Psoas muscle (tissue), 8 donors: ENCODE results near the gene RALGAPA2. TPM values are rescaled to one million over a fixed set of nuclear protein-coding genes. Genes with fewer than 3 reads are reported as not detected.

Source experiments
- ATAC-seq, 4 donors: fragments of 200-7000 bp; cut with Tn5 transposase; one replicate each; pipeline ENCODE4 v1.9.1; 2020; ENCODE audit warnings: moderate library complexity in 3 of 4, mild to moderate bottlenecking in 2 of 4
- DNase-seq, 2 donors: peaks; one replicate each; pipeline ENCODE4 v3.0.0-alpha.2; 2020
- H3K27ac ChIP-seq: fragments of 200-600 bp; one replicate; pipeline ENCODE4 v1.8.0; 2022
- H3K27me3 ChIP-seq, 3 donors: fragments of 200-600 bp in 1 of 3; one replicate each; pipeline versions ENCODE4 v1.6.1 to v1.8.0; 2013 to 2022; ENCODE audit warnings: low read length in 2 of 3, mild to moderate bottlenecking in 2 of 3, moderate library complexity in 1 of 3; ENCODE audit not compliant: insufficient read depth in 3 of 3
- H3K36me3 ChIP-seq, 2 donors: fragments of 200-600 bp in 1 of 2; one replicate each; pipeline versions ENCODE4 v1.6.1 to v1.8.0; 2013 to 2022; ENCODE audit warnings: low read depth in 1 of 2, mild to moderate bottlenecking in 1 of 2, moderate library complexity in 1 of 2; ENCODE audit not compliant: insufficient read depth in 1 of 2
- H3K4me1 ChIP-seq: fragments of 200-600 bp; one replicate; pipeline ENCODE4 v1.8.0; 2022
- H3K4me3 ChIP-seq: fragments of 200-600 bp; one replicate; pipeline ENCODE4 v1.8.0; 2022; ENCODE audit warnings: mild to moderate bottlenecking
- H3K9me3 ChIP-seq: fragments of 200-600 bp; one replicate; pipeline ENCODE4 v1.8.0; 2022
- CTCF ChIP-seq: fragments of 200-600 bp; IDR thresholded peaks from one replicate; pipeline ENCODE4 v1.8.0; 2022; ENCODE audit warnings: antibody characterized with exemption
- WGBS, 3 donors: extraction: QIAGEN DNeasy Blood & Tissue Kit; methylation state at CpG; one replicate each; pipeline versions ENCODE4 v1.1.6 to v1.1.7; 2013; 5-methylcytosine and 5-hydroxymethylcytosine counted together
- intact Hi-C, 2 donors: fragments of 100-400 bp; cut with DNase I; formaldehyde crosslinking; loops; one replicate each; pipeline versions ENCODE4 v1.11.0 to v1.14.2; 2022
- polyA plus RNA-seq, 3 donors: library from polyadenylated mRNA; stranded (reverse); fragments of 200-250 nt; gene quantifications; one replicate each; pipeline ENCODE4 v1.2.3, GENCODE V29; 2013
- total RNA-seq, 4 donors: library from RNA; stranded (reverse); fragmentation: NEBNext Ultra II Directional in 2 of 4; extraction: Animal tissue kit (Norgen Biotek cat#: 25700) in 2 of 4; gene quantifications; one replicate each; pipeline versions ENCODE4 v1.2.1 to v1.2.4, GENCODE V29; 2021 to 2023
- donor health status: healthy with polysubstance abuse.
- donor health status: DM: no; HTN: no; CAD: no; lungs with moderate emphysema.
- donor health status: Bipolar disorder and iron deficiency.
- donor health status: healthy.
- donor health status: DM: yes; HTN: yes; CAD: no.
- donor health status: DM: no; HTN: no; CAD: no.
- donor health status: DM: no; HTN: no; CAD: no.
- donor health status: DM: yes; HTN: yes; CAD: no.

RALGAPA2 gene
- total and polyA plus RNA-seq, 7 donors: 12.2 to 75.5 (median 51.1) TPM

- Histone ChIP-seq H3K36me3 (no peaks in the 10 kb centered on the region), H3K9me3 (no peaks in the 10 kb centered on the region), H3K27ac (no peak overlapping the region), H3K27me3 (no peaks in the 10 kb centered on the region), H3K4me1 (no peaks in the 10 kb centered on the region), H3K4me3 (no peak overlapping the region)
- 90 to 95% (median 93%) methylated on average over 4 of the region's 4 CpGs for WGBS, 3 donors
- ATAC-seq: no peak
- intact Hi-C loops: no loop called here
- no peak for DNase-seq
- no peak for TF ChIP-seq CTCF
Observed at GRCh38 chr20:20755231-20755630, 42.8 kb upstream of the RALGAPA2 start.

DNA sequence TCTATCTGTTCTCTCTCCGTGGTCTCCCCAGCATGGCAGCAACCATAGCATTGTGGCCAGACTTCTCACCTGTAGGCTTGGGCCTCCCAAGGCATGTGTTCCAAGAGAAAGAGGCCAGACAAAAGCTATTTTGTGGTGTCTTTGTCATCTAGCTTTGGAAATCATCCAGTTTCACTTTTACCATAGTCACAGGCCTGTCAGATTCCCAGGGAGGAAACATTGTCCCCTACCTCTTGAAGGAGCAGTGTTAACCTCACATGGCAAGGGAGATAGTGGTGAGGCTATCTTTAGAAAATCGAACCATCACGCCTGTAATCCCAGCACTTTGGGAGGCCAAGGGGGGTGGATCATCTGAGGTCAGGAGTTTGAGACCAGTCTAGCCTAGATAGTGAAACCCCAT lies 42.3 kb upstream of the RALGAPA2 start:
- ATAC-seq: peak in 2 of 4 donors; percentile 52 to 60
- intact Hi-C loops: no loop called here
- Histone ChIP-seq H3K4me3 (no peak overlapping the region), H3K9me3 (no peaks in the 10 kb centered on the region), H3K36me3 (no peaks in the 10 kb centered on the region), H3K27ac (no peak overlapping the region), H3K4me1 (peaks cover 3% of the 10 kb centered on the region), H3K27me3 (no peaks in the 10 kb centered on the region)
- WGBS, 3 donors: 60 to 76% (median 65%) methylated on average over 3 of the region's 3 CpGs
- no peak for TF ChIP-seq CTCF
- DNase-seq: no peak

DNA sequence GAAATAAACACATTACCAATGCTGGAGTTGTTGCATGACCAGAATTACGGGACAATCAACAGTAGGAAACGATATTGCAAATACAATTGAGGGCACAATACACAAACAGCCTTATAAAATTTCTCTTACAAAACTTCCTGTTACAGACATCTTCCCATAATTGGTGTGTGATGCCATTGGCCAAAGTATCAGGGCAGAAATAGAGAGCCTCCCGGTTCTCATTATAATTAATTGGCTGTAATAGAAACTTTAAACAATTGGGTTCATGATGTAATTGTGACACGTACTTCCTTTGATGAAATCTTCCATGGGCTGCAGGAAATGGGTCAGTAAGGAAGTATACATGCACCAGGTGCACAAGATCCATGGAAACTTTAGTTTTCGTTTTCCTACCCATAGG lies 40.3 kb upstream of the RALGAPA2 start:
- 64 to 66% (median 65%) methylated on average over 5 of the region's 5 CpGs for WGBS, 3 donors
- peak overlapping the region; percentile 61 for H3K27ac ChIP-seq
- intact Hi-C loops: no loop called here
- no peak for DNase-seq
- peak in 1 of 4 donors; percentile 33 for ATAC-seq
- H3K9me3 ChIP-seq: peaks cover 5% of the 10 kb centered on the region
- H3K4me3 ChIP-seq: no peak overlapping the region
- H3K36me3 ChIP-seq: no peaks in the 10 kb centered on the region
- TF ChIP-seq CTCF: no peak
- no peaks in the 10 kb centered on the region for H3K27me3 ChIP-seq
- H3K4me1 ChIP-seq: peaks cover 8% of the 10 kb centered on the region

DNA sequence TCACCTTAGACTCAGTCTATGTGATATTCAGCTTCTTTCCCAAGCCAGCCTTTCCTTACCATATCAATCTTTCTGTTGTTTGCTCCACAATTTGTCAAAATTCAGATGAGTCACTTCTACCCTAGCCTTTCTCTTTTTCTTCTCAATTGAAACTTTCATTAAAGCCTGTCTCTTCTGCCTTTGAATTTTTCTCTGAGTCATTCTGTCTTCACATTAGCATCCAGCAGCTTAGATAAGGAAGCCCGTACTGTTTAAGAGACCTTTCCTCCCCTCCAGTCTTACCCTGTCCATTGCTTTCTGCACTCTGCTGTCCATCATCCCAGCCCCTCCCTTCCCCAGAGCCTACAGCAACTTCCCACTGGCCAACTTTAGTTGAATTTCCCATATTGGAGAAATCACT lies 34.9 kb upstream of the RALGAPA2 start:
- no peak for TF ChIP-seq CTCF
- Histone ChIP-seq H3K27ac (no peak overlapping the region), H3K4me3 (no peak overlapping the region), H3K4me1 (peaks cover 35% of the 10 kb centered on the region), H3K27me3 (no peaks in the 10 kb centered on the region), H3K36me3 (no peaks in the 10 kb centered on the region), H3K9me3 (peaks cover 5% of the 10 kb centered on the region)
- DNase-seq (no peak), ATAC-seq (no peak)
- 87 to 96% (median 91%) methylated on average over 1 of the region's 1 CpG for WGBS, 3 donors
- intact Hi-C loops: no loop called here

GRCh38 chr20:20744170-20744725 lies 31.8 kb upstream of the RALGAPA2 start:
- peaks cover 48% of the 10 kb centered on the region for H3K4me1 ChIP-seq
- intact Hi-C loops: loop anchor here (5.0 kb wide), 1 partner anchor 33 kb away; no protein-coding TSS in a partner anchor
- peak overlapping the region; percentile 55 for H3K4me3 ChIP-seq
- peak overlapping the region; percentile 92 for H3K27ac ChIP-seq
- H3K36me3 ChIP-seq: no peaks in the 10 kb centered on the region
- 18 to 34% (median 23%) methylated on average over 5 of the region's 5 CpGs for WGBS, 3 donors
- no peaks in the 10 kb centered on the region for H3K27me3 ChIP-seq
- DNase-seq (no peak), ATAC-seq (peak in 2 of 4 donors; percentile 12 to 24)
- no peak for TF ChIP-seq CTCF
- H3K9me3 ChIP-seq: peaks cover 5% of the 10 kb centered on the region
